Posterior vena cava (tissue), 2 donors: ENCODE measurements around the gene NKAIN4. TPM values are rescaled to one million over a fixed set of nuclear protein-coding genes. Genes with fewer than 3 reads are reported as not detected.

Experiments
- DNase-seq: peaks from one replicate; pipeline ENCODE4 v3.0.0-alpha.2; 2020; ENCODE audit warnings: low spot score
- intact Hi-C, 2 donors: fragments of 100-400 bp; cut with DNase I; formaldehyde crosslinking; loops; one replicate each; pipeline versions ENCODE4 v1.14.1 to v1.14.2; 2022 to 2023
- long read RNA-seq, 2 donors: library from polyadenylated mRNA; unstranded; transcript quantifications; one replicate each; pipeline ENCODE4 v2.0.0, GENCODE V29; 2020 to 2021
- total RNA-seq, 2 donors: library from RNA; stranded (reverse); fragmentation: NEBNext Ultra II Directional; extraction: Animal tissue kit (Norgen Biotek cat#: 25700); gene quantifications; one replicate each; pipeline ENCODE4 v1.2.1, GENCODE V29; 2021
- donor health status: DM: yes; HTN: yes; CAD: no.
- donor health status: DM: yes; HTN: yes; CAD: no.

Gene NKAIN4
- total RNA-seq, result not detected
- long read RNA-seq, donor 1, result 0 reads
- long read RNA-seq, donor 2, result 0 reads

DNA sequence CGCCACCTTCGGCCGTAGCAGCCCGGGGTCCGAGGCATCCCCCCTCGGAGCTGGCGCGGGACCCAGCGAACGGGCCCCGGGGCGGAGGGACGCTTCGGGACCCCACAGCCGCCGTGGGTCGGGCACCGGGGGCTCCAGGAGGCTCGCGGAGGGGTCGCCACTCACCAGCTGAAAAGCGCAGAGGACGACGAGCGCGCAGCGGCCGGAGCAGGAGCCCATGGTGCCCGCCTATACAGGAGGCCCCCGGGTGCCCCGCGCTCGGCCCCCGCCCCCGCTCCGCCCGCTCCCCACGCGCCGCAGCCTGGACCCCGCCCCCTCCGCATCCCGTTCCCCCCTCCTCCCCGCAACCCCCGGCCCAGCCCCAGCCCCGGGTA, at the start of gene NKAIN4:
NKAIN4 (minus strand) TSS at position 232 of the 374 bp plus-strand sequence; CDS start at position 219, 13 bp downstream.
- DNase-seq, result no peak
- intact Hi-C loops, result no loop called here

DNA sequence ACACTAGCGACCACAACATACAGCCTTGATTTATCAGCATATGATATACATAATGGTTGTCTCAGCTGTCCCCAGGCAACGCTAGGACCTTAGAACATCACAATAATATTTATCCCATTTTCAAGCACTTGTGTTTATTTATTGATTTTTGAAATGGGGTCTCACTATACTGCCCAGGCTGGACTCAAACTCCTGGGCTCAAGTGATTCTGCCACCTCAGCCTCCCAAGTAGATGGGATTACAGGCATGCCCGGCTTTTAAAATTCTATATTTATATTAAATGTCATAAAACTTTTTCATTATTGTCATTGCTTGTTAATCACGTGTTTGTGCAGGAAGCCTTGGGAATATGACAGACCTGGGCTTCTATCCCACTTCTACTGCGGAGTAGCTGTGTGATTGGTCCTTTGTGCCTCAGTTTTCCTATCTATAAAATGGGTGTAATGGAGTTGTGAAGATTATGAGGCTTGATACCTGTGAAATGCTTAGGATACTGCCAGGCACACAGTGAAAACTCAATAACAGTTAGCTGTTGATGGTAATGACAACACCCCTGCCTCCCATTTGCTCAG, 48.9 kb upstream of the NKAIN4 start:
- no peak for DNase-seq
- intact Hi-C loops, result no loop called here

- DNase-seq, result no peak
- intact Hi-C loops, result no loop called here
Observed at GRCh38 chr20:63301671-63302070, 47.4 kb upstream of the NKAIN4 start.

GRCh38 chr20:63298731-63299312, 44.6 kb upstream of the NKAIN4 start:
- intact Hi-C loops, result no loop called here
- DNase-seq, result no peak

- intact Hi-C loops, result loop anchor here in 1 of 2 donors (2.0 kb wide), 1 partner anchor 335 kb away; no protein-coding TSS in a partner anchor
- no peak for DNase-seq
Observed at GRCh38 chr20:63297796-63298572, 43.7 kb upstream of the NKAIN4 start.

DNA sequence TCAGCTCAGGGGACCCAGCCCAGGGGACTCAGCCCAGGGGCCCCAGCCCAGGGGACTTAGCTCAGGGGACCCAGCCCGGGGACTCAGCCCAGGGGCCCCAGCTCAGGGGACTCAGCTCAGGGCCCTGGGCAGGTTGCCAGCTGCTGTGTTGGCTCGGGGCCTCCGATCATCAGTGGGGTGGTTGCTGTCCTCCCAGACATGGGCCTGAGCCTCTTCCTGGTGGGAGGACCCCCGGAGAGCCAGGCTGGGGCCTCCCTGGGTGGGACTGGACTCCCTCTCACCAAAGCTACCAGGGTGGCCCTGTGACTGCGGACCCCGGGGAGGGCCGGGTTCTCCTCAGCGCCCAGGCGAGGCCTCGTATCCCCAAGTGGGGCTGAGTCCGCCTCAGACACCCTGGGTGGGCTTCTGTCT, 43.1 kb upstream of the NKAIN4 start:
- no peak for DNase-seq
- intact Hi-C loops, result loop anchor here in 1 of 2 donors (2.0 kb wide), 1 partner anchor 335 kb away; no protein-coding TSS in a partner anchor

- DNase-seq, result no peak
- intact Hi-C loops, result loop anchor here in 1 of 2 donors (2.0 kb wide), 1 partner anchor 334 kb away; no protein-coding TSS in a partner anchor
Observed at GRCh38 chr20:63296531-63297299, 42.5 kb upstream of the NKAIN4 start.

- no peak for DNase-seq
- intact Hi-C loops, result loop anchor here in 1 of 2 donors (2.0 kb wide), 1 partner anchor 333 kb away; no protein-coding TSS in a partner anchor
Observed at GRCh38 chr20:63295846-63296245, 41.6 kb upstream of the NKAIN4 start.

DNA sequence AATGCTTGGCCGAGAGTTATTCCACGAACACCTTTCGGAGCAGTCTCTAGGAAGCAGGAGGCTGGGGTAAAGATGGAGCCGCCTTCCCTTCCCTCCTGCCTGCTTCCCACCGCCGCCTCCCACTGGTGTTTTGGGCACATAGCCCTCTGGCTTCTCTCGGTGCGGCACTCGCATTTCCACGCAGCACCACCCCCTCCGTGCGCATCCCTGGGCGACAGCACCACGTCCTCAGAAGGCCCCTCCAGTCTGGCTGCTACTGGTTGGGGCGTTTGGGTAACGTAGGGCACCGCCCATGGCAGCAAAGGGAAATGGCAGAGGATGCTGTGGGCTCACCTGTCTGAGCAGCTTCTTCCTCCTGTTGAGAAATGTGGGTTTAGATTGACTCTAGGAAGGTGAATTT, 41.2 kb upstream of the NKAIN4 start:
- no peak for DNase-seq
- intact Hi-C loops, result no loop called here

GRCh38 chr20:63295018-63295417, 40.8 kb upstream of the NKAIN4 start:
- no peak for DNase-seq
- intact Hi-C loops, result no loop called here

DNA sequence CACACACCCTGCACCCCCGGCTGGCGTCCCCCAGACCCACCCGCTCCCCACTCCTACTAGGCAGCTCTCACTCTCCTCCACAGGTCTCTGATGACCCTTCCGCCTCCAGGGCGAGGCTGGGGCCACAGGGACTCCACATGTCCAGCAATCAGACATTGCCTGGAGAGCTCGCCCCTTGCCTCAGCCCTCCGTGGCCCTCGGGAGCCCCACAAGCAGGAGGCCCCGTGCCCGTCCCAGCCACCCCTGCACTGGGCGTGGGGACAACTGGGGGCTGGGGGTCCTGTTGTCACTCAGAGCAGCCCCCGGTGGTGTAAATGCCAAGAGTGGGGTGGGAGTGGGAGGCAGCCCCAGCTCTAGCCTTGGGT, 40.3 kb upstream of the NKAIN4 start:
- intact Hi-C loops, result no loop called here
- DNase-seq, result no peak

- no peak for DNase-seq
- intact Hi-C loops, result no loop called here
Observed at GRCh38 chr20:63293871-63294535, 39.7 kb upstream of the NKAIN4 start.

DNA sequence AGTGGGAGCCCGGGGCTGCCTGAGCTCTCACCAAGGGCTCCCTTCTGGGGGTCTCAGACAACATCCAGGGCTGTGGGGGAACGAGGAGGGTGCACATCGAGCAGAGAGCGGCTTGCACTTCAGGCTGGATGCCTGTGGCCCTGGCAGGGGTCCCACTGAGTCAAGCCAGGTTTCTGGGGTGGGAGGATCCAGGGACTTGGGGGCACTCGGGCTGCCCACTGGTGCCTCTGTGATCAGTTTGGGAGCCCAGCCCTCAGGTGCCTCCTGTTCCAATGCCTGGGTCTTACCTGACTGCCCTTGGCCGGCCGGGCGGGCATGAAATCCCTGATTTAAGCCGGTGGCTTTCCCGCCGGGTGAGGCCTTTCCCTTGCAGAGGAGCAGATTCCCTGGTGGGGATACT, 39.2 kb upstream of the NKAIN4 start:
- DNase-seq, result no peak
- intact Hi-C loops, result no loop called here

- intact Hi-C loops, result no loop called here
- DNase-seq, result no peak
Observed at GRCh38 chr20:63292904-63293303, 38.6 kb upstream of the NKAIN4 start, which contains the start of gene COL20A1. Gene COL20A1, plus strand, starts transcription at chr20:63293186. Its CDS starts 1,922 bp downstream, at chr20:63295108.

DNA sequence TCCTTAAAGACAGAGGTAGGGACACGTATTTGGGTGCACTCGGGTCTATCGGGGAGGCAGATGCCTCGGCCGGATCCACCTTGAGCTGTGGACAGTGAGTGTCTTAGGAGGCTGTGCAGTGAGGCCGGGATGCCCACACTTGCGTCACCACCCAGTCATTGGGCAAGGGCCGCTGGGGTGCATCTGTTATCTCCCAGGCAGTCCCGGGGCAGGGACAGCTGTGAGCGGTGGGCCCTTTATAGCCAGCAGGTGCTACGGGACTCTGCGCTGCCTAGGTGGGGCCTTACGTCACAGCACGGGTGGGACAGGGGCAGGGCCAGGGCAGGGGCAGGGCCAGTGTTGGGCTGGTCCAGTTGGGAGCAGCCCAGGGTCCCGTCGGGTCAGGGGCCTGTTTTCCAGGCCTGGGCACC, 38.0 kb upstream of the NKAIN4 start:
- intact Hi-C loops, result no loop called here
- no peak for DNase-seq

DNA sequence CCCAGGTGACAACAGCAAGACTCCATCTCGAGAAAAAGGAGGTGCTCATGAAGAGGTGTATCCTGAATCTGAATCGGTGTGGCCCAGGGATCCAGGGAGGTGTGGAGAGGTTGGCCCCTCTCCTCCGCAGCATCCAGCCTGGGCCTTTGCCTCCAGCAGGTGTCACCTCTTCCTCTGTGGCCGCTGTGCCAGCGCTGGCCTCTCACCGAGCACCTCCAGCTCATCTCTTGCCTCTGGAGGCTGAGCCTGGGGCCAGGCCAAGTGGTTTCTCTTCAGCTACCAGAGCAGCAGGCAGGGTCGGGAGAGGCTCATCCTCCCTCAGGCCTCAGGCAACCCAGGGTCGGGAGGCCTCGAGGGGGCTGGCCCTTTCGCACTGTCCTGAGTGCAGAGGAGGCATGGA, 37.5 kb upstream of the NKAIN4 start:
- DNase-seq, result no peak
- intact Hi-C loops, result no loop called here

DNA sequence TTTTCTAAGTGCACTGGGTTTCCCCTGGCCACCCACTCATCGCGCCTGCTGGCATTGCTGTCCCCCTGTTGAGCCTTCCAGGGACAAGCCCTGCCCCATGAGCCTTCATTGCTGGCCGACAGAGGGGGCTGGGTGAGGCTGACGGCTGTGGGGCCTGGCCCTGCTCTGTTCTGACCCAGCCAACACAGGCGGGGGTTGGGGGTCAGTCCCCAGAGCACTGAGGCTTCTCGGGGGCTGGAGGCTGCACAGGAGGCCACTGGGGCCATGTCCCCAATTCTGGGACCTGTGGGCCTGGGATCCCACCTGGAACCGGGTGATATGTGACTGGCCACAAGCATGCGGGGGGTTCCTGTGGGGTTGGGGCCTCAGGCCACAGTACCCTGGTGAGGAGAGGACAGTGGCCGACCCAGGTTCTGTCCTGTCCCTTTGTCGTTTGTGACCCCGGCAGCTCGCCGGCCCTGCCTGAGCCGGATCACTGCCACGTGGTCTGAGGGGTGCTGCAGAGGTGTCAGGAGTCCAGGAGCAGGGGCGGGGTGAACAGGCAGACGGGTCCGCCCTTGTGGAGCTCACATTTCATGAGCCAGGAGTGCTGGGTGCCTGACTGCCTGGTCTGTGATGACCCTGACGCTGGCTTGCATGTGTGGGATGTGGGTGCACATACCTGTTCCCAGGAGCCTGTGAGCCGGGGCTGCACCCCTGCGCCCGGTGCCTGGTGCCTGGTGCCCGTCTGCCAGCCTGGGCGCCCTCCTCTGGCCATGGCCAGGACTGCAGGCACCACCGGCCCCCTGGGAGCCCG, 36.6 kb upstream of the NKAIN4 start:
- intact Hi-C loops, result no loop called here
- no peak for DNase-seq

DNA sequence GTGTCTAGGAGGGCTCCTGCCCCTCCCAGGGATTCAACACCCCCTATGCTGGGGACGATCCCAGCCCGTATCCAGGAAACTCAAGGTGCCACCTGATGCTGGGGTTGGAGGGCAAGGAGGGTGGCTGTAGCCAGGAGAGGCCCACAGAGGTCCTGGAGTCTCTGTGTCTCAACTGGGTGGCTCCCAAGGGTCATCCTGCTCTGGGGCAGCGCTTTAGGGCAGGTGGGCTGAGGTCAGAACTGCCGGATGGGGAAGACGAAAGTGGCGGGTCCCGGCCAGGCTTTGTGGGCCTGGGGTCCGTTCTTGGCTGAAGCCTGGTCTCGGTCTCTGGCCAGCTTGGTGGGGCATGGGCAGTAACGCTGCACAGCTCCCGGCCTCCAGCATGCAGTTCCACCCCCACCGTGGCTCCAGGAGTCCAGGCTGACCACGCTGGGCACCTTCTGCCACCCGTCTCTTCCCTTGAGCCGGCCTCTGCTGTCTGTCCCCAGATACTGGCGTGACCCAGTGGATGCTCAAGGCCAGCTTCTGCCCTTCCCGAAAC, 35.9 kb upstream of the NKAIN4 start:
- DNase-seq, result no peak
- intact Hi-C loops, result no loop called here
